GM10847 (cell line): ENCODE measurements around the gene KRT1.

Experiments used
- POLR2A ChIP-seq: IDR thresholded peaks from 2 replicates; pipeline ENCODE4 v1.6.1; 2011; ENCODE audit not compliant: insufficient read length; ENCODE audit errors: extremely low read depth

Gene KRT1

DNA sequence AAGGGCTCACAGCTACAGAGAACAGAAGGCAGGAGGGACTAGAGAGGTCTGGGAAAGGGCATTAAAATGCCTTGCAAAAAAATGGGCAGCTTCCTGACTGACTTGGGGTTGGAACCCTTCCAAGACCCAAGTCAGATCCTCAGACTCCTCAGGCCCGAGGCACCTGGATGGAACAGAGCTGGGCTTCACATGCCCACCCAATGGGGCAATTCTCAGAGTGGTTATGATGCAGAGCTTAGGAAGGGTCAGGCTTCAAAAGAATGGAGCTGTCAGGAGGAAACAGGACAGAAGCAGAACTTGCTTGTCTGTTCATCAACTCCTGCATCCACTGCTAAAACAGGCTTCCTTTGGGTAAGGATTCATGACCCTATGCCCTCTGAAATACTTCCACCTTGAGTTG, 9.7 kb upstream of the KRT1 start:
- no peak for TF ChIP-seq POLR2A

DNA sequence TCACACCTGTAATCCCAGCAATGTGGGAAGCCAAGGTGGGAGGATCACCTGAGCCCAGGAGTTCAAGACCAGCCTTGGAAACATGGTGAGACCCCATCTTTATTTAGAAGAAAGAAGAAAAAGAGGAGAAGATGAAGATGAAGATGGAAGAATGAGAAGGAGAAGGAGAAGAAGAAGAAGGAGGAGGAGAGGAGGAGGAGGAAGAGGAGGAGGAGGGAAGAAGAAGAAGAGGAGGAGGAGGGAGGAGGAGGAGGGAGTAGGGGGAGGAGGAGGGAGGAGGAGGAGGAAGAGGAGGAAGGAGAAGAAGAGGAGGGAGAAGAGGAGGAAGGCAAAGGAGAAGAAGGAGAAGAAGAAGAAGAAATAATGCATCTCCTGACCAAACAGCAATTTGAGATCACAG, 9.0 kb upstream of the KRT1 start:
- no peak for TF ChIP-seq POLR2A

DNA sequence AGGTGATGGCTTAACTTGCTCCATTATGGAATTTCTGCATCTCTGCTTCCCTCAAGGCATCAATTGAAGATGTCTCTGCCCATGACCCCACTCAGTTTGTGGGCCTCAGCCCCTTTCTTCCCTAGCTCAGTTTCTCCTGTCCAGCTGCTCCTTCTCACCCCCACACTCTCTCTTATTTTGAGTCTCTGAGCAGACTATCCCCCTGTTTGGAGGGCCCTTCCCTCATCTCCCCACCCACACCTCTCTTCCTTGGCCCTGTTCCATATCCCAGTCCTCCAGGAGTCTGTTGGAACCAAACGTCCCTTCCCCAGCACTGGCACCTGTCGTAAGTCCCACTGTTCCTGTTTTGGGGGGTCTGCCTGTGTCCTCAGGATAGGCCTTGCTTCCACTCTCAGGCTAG, 8.3 kb upstream of the KRT1 start:
- no peak for TF ChIP-seq POLR2A

DNA sequence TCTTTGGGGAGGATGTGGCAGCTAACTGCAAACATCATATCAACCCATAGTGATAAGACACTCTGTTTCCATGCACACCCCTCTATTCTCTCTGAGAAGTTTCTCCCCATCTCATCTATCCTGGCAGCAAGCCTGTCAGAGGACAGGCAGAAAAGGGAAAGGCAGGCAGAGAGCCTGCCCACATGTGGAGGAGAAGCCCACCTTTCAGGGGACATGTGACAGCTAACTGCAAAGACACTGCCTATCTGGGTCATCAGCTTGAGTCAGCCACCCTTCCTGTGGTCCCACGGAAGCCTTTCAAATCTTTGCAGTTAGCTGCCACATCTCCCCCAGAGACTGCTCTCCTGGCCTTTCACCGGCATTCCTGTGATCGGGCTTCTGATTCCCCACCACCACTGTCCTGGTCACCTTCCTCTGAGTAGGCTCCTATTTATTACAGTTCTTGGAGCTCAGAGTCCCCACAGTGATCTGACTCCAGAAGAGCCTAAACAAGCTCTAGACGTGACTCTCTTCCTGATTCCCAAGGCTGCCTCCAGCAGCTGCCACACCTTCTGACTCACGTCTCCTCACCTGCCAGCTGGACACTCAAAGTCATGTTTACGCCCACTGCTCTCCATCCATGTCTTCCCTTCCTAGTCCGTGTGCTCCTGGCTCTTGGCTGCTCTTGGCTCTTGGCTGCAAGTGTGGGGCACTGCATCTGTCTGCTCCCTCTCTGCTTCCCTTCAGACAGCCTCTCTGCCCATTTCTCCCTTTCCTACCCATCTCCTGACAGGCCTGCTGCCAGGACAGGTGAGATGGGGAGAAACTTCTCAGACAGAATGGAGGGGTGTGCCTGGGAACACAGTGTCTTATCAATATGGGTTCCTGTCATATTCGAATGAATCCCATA, 7.5 kb upstream of the KRT1 start:
- TF ChIP-seq POLR2A = no peak

DNA sequence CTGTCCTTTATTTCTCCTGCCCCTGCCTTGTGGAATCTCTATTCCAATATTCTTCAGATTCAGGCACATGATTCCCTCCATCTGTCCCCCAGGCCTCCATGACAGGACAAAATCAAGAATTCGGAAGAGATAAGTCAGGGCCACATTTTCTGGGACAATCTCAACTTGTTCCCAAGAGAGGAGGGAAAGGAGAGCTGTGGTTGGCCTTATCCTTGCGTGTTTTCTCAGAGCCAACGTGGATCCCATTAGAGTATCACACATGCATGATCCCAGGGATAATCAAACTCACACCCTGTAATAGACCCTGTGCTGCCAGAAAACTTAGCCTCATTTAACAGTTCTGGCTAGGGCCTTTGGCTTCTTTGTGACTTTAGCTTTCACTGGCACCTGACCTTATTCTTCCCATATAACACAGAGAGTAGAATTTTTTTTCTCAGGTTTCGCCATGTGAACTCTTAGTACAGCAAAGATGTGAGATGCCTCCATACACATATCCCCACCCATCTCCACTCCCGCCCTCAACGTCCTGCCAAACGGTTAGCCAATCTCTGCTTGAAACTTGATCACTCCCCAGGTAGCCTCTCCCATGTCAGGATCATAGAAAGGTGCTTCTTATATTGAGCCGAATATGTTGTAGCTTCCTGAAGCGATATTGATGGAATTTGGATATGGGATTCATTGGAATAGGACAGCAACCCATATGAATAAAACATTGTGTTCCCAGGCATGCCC, 6.7 kb upstream of the KRT1 start:
- no peak for TF ChIP-seq POLR2A

DNA sequence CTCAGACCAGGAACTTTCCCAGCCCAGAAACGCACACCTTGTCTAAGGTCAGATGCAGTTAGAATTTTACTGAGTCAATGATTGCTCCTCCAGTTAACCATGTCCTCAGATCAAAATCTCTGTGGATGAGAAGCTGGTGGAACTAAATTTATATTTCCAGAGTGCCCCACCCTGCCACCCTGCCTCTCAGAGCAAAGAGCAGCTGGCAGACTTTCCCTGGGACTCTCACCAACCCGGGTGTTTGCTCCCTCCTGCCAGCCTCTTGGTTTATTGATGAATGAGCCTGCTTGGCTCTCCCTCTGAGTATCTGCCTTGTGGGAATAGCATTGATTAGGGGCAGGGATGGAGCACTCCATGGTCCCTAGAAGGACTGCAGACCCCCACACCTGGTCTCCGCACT, 5.9 kb upstream of the KRT1 start:
- no peak for TF ChIP-seq POLR2A

DNA sequence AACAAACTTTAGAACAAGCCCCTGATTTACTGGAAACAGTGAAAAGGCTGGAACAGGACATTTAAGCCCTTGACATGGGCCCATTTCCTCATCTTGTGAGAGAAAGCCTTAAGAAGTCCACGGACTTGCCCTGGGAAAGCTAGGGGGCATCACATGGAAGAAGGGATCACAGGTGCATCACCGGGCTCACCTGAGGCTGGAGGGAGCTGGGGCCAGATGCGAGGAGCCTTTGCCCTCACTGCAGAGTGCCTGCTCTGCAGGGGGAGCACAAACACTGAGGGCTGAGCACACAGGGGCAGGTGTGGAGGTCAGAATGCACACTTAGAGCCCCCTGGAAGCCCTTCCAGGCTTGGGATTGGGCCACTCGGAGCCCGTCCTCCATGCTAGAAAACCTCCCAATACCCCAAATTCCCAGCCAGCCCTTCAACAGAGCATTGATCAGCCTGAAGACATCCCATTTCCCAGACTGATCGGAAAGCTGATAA, 5.2 kb upstream of the KRT1 start:
- TF ChIP-seq POLR2A = no peak

DNA sequence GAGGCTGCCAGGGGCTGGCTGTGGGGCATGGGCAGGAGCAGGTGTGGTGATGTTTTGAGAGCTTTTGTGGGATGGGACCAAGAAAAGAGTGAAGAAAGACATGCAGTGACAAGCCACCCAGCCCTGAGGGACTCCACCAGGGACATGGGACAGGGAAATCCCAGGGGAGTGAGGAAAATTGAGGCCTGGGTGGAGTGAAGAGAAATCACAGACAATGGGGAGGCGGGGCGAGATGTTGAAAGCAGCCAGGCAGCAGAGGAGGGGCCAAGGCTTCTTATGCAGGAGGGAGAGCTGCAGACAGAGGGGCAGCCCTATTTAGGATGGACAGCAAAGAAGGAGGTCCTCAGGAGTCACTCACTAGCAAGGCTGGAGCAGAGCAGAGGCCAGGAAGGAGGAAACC, 4.2 kb upstream of the KRT1 start:
- TF ChIP-seq POLR2A = no peak

DNA sequence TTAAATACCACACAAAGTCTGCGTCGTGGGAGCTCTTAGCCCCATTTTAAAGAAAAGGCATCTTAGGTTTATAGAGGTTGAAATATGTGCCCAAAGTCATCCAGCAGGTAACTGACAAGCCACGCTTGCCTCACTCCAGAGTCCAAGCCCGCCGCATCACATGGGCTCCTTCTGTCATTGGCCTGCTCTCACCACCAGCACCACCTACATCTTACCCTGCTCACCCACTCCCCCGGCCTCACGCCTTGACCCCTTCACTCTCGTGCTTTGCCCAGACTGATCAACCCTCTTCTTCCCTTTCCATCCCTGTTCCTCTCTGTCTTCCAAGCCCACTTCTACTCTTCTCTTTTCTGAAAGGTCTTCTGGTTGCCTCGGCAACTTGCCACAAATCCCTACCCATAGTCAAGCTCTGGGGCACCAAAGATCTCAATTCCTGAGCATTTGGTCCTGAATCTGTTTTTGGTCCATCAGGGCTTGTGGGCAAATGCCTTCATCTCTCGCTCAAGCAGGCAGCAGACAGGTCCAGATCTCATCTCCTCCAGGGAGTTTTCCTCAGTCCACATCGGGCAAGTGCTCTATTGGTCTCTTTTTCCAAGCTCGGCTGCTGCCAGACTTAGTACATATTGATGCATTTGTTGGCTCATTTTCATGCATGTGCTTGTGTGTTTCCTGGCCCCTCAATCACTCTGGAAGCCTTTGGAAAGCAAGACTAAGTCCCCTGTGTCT, 3.5 kb upstream of the KRT1 start:
- no peak for TF ChIP-seq POLR2A

DNA sequence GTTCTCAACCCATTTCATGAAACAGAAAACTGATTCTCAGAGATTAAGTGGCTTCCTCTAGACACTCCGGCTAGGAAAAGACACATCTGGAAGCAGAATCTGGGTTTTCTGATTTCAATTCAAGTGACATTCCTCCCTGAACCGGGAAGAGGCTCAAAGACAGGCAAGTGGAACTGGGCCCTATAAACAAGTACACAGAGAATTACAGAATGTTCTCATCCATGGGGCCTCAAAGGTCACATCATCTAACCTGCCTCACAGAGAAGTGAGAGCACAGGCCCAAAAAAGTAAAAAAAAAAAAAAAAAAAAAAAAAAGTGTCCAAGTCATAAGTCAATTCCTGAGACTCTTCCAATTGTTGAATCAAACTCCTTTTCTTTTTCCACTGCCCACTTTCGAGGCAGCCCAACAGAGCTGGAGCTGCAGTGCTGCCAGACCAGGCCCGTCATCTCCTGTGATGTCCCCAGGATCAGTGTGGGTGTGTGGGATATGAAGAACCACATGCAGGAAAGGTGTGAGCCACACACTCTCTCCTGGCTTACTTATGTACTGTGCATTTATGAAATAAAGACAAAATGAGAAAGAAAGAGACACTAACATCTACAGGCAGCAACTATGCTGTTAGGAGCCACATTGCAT, 2.8 kb upstream of the KRT1 start:
- TF ChIP-seq POLR2A = no peak

DNA sequence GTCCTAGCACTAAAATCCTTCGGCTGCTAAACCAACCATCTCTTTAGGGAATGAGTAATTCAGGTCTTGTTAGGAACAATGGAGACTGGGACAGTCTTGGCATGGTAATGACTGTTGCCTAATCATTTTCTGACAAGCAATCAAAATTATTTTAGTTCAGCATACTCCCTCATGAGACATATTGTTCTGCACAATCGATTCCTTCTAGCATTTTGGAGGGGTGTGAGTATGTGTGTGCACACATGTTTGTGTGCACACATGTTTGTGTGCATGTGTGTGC, 2.1 kb upstream of the KRT1 start:
- no peak for TF ChIP-seq POLR2A

DNA sequence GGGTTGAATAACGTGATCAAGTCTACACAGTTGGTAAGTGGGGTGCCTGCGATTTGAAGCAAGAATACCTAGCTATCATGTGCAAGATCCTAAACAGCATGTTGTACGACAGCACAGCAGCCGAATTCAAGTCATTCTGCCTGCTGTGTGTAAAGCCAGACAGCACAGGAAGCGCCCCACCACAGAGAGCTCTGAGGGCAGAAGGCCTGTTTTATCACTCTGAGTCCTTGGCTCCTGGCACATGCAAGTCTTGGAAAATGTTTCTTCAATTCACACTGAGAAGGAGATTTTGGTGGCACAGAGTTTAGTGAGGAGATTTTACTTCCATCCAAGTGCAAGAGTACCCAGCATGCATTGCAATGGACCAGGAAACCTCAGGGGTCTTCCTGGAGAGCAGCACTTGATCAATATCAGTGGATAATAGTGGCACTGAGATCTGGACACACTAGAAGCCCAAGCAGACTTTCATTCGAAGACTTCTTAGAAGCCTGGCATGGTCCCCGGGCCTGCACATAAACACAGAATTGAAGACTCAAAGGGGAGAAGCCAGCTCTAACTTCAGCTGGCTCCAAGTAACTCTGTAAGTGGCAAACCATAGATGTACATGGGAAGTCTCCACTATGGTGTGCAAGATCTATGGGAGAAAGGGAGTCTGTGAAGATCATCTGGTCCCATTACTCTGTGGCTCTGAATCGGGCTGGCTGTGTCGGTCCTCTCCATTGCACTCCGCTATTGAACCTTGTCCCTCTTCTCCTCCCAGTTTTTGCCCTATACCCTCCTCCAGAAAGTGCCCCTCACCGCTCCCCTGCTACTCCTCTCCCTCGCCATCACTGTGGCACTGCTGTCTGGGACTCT, 1.5 kb upstream of the KRT1 start:
- TF ChIP-seq POLR2A = no peak

DNA sequence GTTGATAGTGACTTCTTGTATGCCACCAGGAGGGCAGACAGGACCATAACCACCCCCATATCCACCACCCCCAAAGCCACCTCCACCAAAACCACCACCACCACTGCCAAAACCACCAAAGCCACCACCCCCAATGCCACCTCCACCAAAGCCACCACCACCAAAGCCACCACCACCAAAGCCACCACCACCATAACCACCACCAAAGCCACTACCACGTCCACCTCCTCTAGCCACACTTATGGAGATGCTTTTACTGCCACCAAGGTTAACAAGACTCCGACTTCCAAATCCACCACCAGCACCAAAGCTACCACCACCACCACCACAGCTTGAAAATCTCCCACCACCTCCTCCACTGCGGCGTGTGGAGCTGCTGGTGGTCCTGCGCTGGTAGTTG, 332 bp downstream of the KRT1 start:
- TF ChIP-seq POLR2A = no peak

DNA sequence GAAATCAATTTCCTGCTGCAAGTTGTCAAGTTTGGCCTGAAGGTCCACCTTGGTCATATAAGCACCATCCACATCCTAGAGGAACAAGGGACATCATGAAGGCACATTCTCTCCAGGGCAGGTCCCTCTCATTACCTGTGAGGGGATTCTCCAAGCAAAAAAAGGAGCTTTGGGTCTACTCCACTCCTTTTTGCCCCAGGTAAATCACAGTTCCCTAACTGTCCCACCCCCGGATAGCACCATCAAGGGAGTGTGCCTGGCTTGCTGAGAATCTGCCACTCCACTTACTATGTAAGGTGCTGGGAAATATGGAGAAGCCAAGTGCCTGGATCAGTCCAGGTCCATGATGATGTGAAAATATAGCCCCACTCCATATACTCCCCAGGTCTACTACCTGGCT, 2.5 kb downstream of the KRT1 start:
- TF ChIP-seq POLR2A = no peak

DNA sequence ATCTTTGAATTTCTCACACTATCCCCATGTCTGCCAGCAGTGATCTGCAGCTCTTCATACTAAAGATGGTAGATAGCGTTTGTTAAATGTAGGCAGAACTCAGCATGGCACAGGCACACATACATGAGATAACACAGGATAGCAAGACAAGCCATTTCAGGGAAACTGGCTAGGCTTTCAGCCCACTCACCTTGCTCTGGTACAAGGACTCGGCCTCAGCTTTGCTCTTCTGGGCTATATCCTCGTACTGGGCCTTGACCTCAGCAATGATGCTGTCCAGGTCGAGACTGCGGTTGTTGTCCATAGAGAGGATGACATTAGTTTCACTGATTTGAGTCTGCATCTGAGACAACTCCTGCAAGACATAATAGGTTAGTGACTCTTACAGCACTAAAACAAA, 3.1 kb downstream of the KRT1 start:
- no peak for TF ChIP-seq POLR2A

DNA sequence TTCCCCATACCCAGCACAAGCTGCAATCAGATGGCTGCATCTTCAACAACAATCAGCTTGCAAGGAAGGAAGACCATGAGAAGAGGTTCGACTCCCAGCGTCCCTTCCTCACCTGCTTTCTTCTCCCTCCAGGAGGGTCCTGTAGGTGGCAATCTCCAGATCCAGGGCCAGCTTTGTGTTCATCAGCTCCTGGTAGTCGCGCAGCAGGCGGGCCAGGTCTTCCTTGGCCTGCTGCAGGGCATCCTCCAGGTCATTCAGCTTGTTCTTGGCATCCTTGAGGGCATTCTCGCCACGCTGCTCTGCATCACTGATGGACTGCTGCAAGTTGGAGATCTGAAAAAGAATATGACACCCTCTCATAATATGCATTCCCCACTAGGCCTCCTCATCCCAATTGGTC, 4.0 kb downstream of the KRT1 start:
- no peak for TF ChIP-seq POLR2A
